HFF-Myc (cell line): ENCODE measurements around the gene SLC29A3.

Experiments
- DNase-seq: peaks from one replicate; pipeline ENCODE4 v3.0.0-alpha.2; 2011; ENCODE audit warnings: low read depth; ENCODE audit errors: extremely low read depth
- H3K4me3 ChIP-seq: replicated peaks from 2 replicates; pipeline ENCODE4 v1.5.1; 2011; ENCODE audit warnings: low read depth, mild to moderate bottlenecking, control low read depth, low read length
- CTCF ChIP-seq: IDR thresholded peaks from 2 replicates; pipeline ENCODE4 v1.5.1; 2012; ENCODE audit warnings: mild to moderate bottlenecking, low read depth, low read length, control low read depth; ENCODE audit errors: missing control alignments

Gene SLC29A3

DNA sequence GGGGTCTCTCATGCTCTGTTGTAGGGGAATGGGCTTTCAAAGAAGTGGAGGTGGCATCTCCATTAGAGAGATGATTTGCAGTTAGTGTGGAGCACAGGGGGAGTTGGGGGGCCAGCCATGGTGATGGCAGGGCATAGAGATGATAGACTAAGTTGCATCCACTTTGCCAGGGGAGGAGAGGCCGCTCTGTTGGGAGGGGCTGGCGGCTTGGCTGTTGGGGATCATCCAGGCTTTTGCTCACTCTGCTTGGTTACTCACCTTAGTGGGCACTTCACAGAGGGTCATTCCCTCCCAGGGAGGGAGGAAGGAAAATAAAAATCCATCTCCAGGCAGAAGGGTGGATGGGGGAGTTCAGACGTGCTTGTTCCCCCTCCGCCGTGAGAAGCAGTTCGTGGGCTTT, 46.3 kb downstream of the SLC29A3 start:
- no peak for DNase-seq
- no peak overlapping the region for H3K4me3 ChIP-seq
- no peak for TF ChIP-seq CTCF

- no peak overlapping the region for H3K4me3 ChIP-seq
- no peak for DNase-seq
- TF ChIP-seq CTCF: no peak
Measured at GRCh38 chr10:71366690-71367089, 47.6 kb downstream of the SLC29A3 start.

GRCh38 chr10:71367271-71367670, 48.2 kb downstream of the SLC29A3 start:
- no peak for TF ChIP-seq CTCF
- H3K4me3 ChIP-seq: no peak overlapping the region
- DNase-seq: no peak

GRCh38 chr10:71368176-71368575, 49.1 kb downstream of the SLC29A3 start:
- DNase-seq: no peak
- no peak for TF ChIP-seq CTCF
- H3K4me3 ChIP-seq: no peak overlapping the region

DNA sequence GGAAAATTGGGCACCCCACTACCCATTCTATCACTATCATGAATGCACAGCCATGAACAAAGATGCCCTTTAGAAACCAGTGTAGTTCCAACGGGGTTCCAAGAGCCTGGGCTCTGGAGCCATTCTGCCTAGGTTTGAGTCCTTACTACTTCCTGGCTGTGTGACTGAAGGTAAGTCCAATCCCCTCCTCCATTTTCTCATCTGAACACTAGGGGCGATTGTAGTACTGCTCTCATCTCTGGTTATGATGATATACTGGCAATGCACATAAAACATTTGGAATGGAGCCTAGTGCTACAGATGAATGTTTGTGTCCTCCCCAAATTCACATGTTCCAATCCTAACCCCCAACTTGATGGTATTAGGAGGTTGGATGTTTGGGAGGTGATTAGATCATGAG, 49.6 kb downstream of the SLC29A3 start:
- no peak for DNase-seq
- H3K4me3 ChIP-seq: no peak overlapping the region
- TF ChIP-seq CTCF: no peak

- no peak for DNase-seq
- no peak overlapping the region for H3K4me3 ChIP-seq
- TF ChIP-seq CTCF: no peak
Measured at GRCh38 chr10:71369602-71370001, 50.5 kb downstream of the SLC29A3 start.

DNA sequence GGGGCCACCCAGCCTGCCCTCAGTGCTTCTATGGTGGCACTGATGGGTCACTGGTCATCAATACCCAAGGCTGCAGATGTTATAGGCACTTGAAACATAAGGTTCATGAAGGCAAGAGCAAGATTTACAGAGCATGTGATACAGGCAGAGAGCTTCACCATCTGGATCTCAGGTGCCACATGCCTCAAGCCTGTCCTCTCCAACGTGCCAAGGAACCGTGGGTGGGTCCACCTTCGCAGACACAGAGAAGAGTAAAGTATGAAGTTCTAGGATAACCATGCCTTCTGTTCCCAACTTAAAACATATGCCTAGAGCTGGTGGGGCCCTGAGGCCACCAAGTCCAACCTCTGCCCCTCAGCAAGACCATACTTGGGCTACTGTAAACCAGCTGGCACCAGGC, 51.0 kb downstream of the SLC29A3 start:
- TF ChIP-seq CTCF: no peak
- H3K4me3 ChIP-seq: no peak overlapping the region
- DNase-seq: no peak
